GM23248 (cell line): Measurements from ENCODE around the gene HPN.

Source experiments
- EZH2 ChIP-seq: fragments of 200-600 bp; sonication (generic); IDR thresholded peaks from 2 replicates; pipeline ENCODE4 v1.6.1; 2018; ENCODE audit warnings: antibody characterized with exemption, mild to moderate bottlenecking; ENCODE audit not compliant: insufficient read depth, poor library complexity, severe bottlenecking
- EZH2phosphoT487 ChIP-seq: fragments of 200-600 bp; sonication (generic); IDR thresholded peaks from 2 replicates; pipeline ENCODE4 v1.6.1; 2018; ENCODE audit warnings: antibody characterized with exemption, moderate library complexity, mild to moderate bottlenecking, low read depth; ENCODE audit not compliant: insufficient read depth

GRCh38 chr19:35076026-35076370, 34.5 kb downstream of the HPN start:
- TF ChIP-seq EZH2 (no peak), EZH2phosphoT487 (no peak)
